Activated CD8-positive, alpha-beta T cell treated with anti-CD3 and anti-CD28 coated beads for 36 hours (primary cell): ENCODE measurements around the gene ZDHHC16. TPM values are rescaled to one million over a fixed set of nuclear protein-coding genes. Genes with fewer than 3 reads are reported as not detected.
A peak's percentile ranks its signal among the peaks of the same experiment; 100 is the strongest.

Experiments
- ATAC-seq: fragments of 200-7000 bp; cut with Tn5 transposase; one replicate; pipeline ENCODE4 v1.10.0; 2021; ENCODE audit warnings: mild to moderate bottlenecking, moderate library complexity
- CTCF ChIA-PET: fragments of 350-600 bp; sonication (Branson Sonifier 250); formaldehyde crosslinking; loops from one replicate; lab custom pipeline; 2021; ENCODE audit warnings: antibody characterized with exemption; lab: Charles Lee
- POLR2A ChIA-PET: fragments of 350-600 bp; sonication (Branson Sonifier 250); formaldehyde crosslinking; loops from one replicate; lab custom pipeline; 2021; ENCODE audit warnings: antibody characterized with exemption; lab: Charles Lee
- DNase-seq: peaks from one replicate; pipeline ENCODE4 v3.0.0-alpha.2; 2020
- H3K27ac Mint-ChIP-seq: one replicate; pipeline ENCODE4 v1.8.0; 2021; ENCODE audit warnings: mild to moderate bottlenecking, mixed read lengths
- H3K27me3 Mint-ChIP-seq: one replicate; pipeline ENCODE4 v1.8.0; 2021; ENCODE audit warnings: mixed read lengths
- H3K36me3 Mint-ChIP-seq: one replicate; pipeline ENCODE4 v1.8.0; 2021; ENCODE audit warnings: low read depth, mixed read lengths
- H3K4me1 Mint-ChIP-seq: one replicate; pipeline ENCODE4 v1.8.0; 2021; ENCODE audit warnings: low read depth, mixed read lengths
- H3K4me3 Mint-ChIP-seq: one replicate; pipeline ENCODE4 v1.8.0; 2021; ENCODE audit warnings: mild to moderate bottlenecking, moderate library complexity, mixed read lengths
- H3K9me3 Mint-ChIP-seq: one replicate; pipeline ENCODE4 v1.8.0; 2021; ENCODE audit warnings: mixed read lengths
- CTCF ChIP-seq: fragments of 200-600 bp; IDR thresholded peaks from one replicate; pipeline ENCODE4 v1.8.0; 2022; ENCODE audit warnings: antibody characterized with exemption, mild to moderate bottlenecking
- intact Hi-C: fragments of 100-400 bp; cut with micrococcal nuclease; formaldehyde crosslinking; loops from one replicate; pipeline ENCODE4 v1.10.0; 2022
- total RNA-seq, 2 experiments: library from RNA; stranded (reverse); gene quantifications; one replicate each; pipeline ENCODE4 v1.2.3, GENCODE V29; 2021

Gene ZDHHC16
- total RNA-seq, 2 experiments from 2014 or later, result 23.8 to 25.2 TPM

GRCh38 chr10:97463363-97464132, 17.6 kb downstream of the ZDHHC16 start:
- peak; percentile 89 for TF ChIP-seq CTCF
- CTCF ChIA-PET, result interaction anchor here (0.8 to 2.7 kb wide), 15 partner anchors 9 to 185 kb away, joined by 3 to 22 read pairs (median 4); partner anchors contain the start of gene RRP12
- Mint-ChIP-seq H3K9me3 (no peaks in the 10 kb centered on the region), H3K4me3 (no peak overlapping the region), H3K27me3 (no peaks in the 10 kb centered on the region), H3K36me3 (peaks cover 42% of the 10 kb centered on the region), H3K4me1 (no peaks in the 10 kb centered on the region), H3K27ac (peak overlapping the region; percentile 55)
- intact Hi-C loops, result loop anchor here (2.0 kb wide), 1 partner anchor 87 kb away; no protein-coding TSS in a partner anchor
- peak; percentile 80 for ATAC-seq
- peak; percentile 40 for DNase-seq
- POLR2A ChIA-PET, result interaction anchor here (0.9 to 4.3 kb wide), 3 partner anchors 8 to 63 kb away, joined by 3 to 27 read pairs (median 4); no protein-coding TSS in a partner anchor

- peak overlapping the region; percentile 55 for H3K27ac Mint-ChIP-seq
- ATAC-seq (no peak), DNase-seq (no peak)
- H3K4me1 Mint-ChIP-seq, result no peaks in the 10 kb centered on the region
- H3K36me3 Mint-ChIP-seq, result peaks cover 36% of the 10 kb centered on the region
- H3K27me3 Mint-ChIP-seq, result no peaks in the 10 kb centered on the region
- no peaks in the 10 kb centered on the region for H3K9me3 Mint-ChIP-seq
- TF ChIP-seq CTCF, result no peak
- ChIA-PET POLR2A (interaction anchor here (0.9 to 4.3 kb wide), 4 partner anchors 9 to 64 kb away, joined by 3 to 27 read pairs (median 6); no protein-coding TSS in a partner anchor), CTCF (interaction anchor here (0.8 to 2.7 kb wide), 18 partner anchors 9 to 185 kb away, joined by 3 to 22 read pairs (median 4); partner anchors contain the start of gene RRP12)
- H3K4me3 Mint-ChIP-seq, result no peak overlapping the region
- intact Hi-C loops, result loop anchor here (2.0 kb wide), 1 partner anchor 87 kb away; no protein-coding TSS in a partner anchor
Observed at GRCh38 chr10:97464226-97464625, 18.3 kb downstream of the ZDHHC16 start.

GRCh38 chr10:97465982-97466381, 20.0 kb downstream of the ZDHHC16 start:
- H3K4me1 Mint-ChIP-seq, result no peaks in the 10 kb centered on the region
- DNase-seq (no peak), ATAC-seq (no peak)
- no peak overlapping the region for H3K27ac Mint-ChIP-seq
- H3K36me3 Mint-ChIP-seq, result peaks cover 36% of the 10 kb centered on the region
- no peaks in the 10 kb centered on the region for H3K27me3 Mint-ChIP-seq
- H3K9me3 Mint-ChIP-seq, result no peaks in the 10 kb centered on the region
- ChIA-PET POLR2A (interaction anchor here (2.0 to 4.3 kb wide), 3 partner anchors 11 to 32 kb away, joined by 9 to 27 read pairs (median 9); no protein-coding TSS in a partner anchor), CTCF (interaction anchor here (1.1 to 1.6 kb wide), 5 partner anchors 9 to 66 kb away, joined by 3 to 7 read pairs (median 5); no protein-coding TSS in a partner anchor)
- intact Hi-C loops, result loop anchor here (2.0 kb wide), 1 partner anchor 85 kb away; no protein-coding TSS in a partner anchor
- no peak overlapping the region for H3K4me3 Mint-ChIP-seq
- no peak for TF ChIP-seq CTCF

DNA sequence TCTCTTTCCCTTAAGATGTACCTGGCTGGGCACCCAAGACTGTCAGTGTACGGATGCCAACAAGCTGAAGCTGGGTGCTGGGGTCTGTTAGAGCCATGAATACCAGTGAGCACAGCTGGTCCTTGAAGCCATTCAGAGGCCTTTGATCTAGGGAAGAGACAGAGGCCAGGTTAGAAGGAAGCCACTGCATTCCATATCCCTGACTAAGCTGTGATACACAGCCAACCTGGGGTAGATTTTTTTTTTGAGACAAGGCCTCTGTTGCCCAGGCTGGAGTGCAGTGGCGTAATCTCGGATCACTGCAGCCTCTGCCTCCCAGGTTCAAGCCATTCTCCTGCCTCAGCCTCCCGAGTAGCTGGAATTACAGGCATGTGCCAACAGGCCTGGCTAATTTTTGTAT, 20.8 kb downstream of the ZDHHC16 start:
- Mint-ChIP-seq H3K27ac (no peak overlapping the region), H3K9me3 (no peaks in the 10 kb centered on the region)

More for the DNA sequence above, 20.8 kb downstream of the ZDHHC16 start:
- intact Hi-C loops, result no loop called here
- POLR2A ChIA-PET, result interaction anchor here (2.0 to 4.3 kb wide), 3 partner anchors 10 to 33 kb away, joined by 9 to 27 read pairs (median 9); no protein-coding TSS in a partner anchor
- DNase-seq (no peak), ATAC-seq (no peak)
- peaks cover 31% of the 10 kb centered on the region for H3K36me3 Mint-ChIP-seq
- H3K27me3 Mint-ChIP-seq, result no peaks in the 10 kb centered on the region
- no peak overlapping the region for H3K4me3 Mint-ChIP-seq
- no peak for TF ChIP-seq CTCF
- CTCF ChIA-PET, result interaction anchor here (0.8 to 1.6 kb wide), 5 partner anchors 9 to 59 kb away, joined by 3 to 7 read pairs (median 5); no protein-coding TSS in a partner anchor
- no peaks in the 10 kb centered on the region for H3K4me1 Mint-ChIP-seq
